A549 (cell line): ENCODE data around the gene BOD1L1. TPM values are rescaled to one million over a fixed set of nuclear protein-coding genes. Genes with fewer than 3 reads are reported as not detected.

Source experiments
- ATAC-seq, 2 experiments: fragments of 200-7000 bp in 1 of 2; fragments of >200 bp in 1 of 2; cut with Nextera tagmentation in 1 of 2; cut with Tn5 transposase in 1 of 2; 3 replicates each; pipeline versions ENCODE4 v1.8.0 to v1.9.1; 2018 to 2020; ENCODE audit warnings: mild to moderate bottlenecking in 1 of 2, moderate library complexity in 1 of 2
- CTCF ChIA-PET: fragments of 300-600 bp; sonication (Branson Sonifier 250); formaldehyde crosslinking; extraction: SDS; loops from one replicate; lab custom pipeline; 2021; ENCODE audit warnings: antibody characterized with exemption, inconsistent platforms; lab: Yijun Ruan, JAX
- POLR2A ChIA-PET: fragments of 350-600 bp; formaldehyde crosslinking; extraction: SDS; loops from one replicate; lab custom pipeline; 2021; ENCODE audit warnings: antibody characterized with exemption, inconsistent platforms; lab: Yijun Ruan, JAX
- DNase-seq, 2 experiments: peaks; one replicate each; pipeline versions ENCODE4 v3.0.0 to v3.0.0-alpha.2; 2011 to 2016; ENCODE audit warnings: low read depth in 1 of 2, low spot score in 1 of 2
- FAIRE-seq: peaks from 2 replicates; lab custom pipeline; 2011; peaks lifted over from hg19 to GRCh38; lab: Jason Lieb, UNC
- H3K27ac ChIP-seq, 2 experiments: fragments of >200 bp; sonication (Bioruptor Twin); formaldehyde crosslinking; 3 replicates each; pipeline ENCODE4 v1.5.1; 2016 to 2017
- H3K4me1 ChIP-seq: fragments of >200 bp; sonication (Bioruptor Twin); formaldehyde crosslinking; 3 replicates; pipeline ENCODE4 v1.6.1; 2016
- H3K4me2 ChIP-seq: fragments of >200 bp; sonication (Bioruptor Twin); formaldehyde crosslinking; 3 replicates; pipeline ENCODE4 v1.6.1; 2016
- H3K4me3 ChIP-seq: fragments of >200 bp; sonication (Bioruptor Twin); formaldehyde crosslinking; 3 replicates; pipeline ENCODE4 v1.5.1; 2016
- H3K9me3 ChIP-seq: fragments of >200 bp; sonication (Bioruptor Twin); formaldehyde crosslinking; 3 replicates; pipeline ENCODE4 v1.6.1; 2016
- CBX8 ChIP-seq: fragments of 200-600 bp; sonication (generic); IDR thresholded peaks from 2 replicates; pipeline ENCODE4 v1.6.1; 2016
- CEBPB ChIP-seq, 2 experiments: fragments of >200 bp in 1 of 2; sonication (Bioruptor Twin) in 1 of 2; formaldehyde crosslinking in 1 of 2; IDR thresholded peaks; 2 replicates each; pipeline ENCODE4 v1.6.1; 2012 to 2016
- CHD2 ChIP-seq: fragments of 150-350 bp; IDR thresholded peaks from 2 replicates; pipeline ENCODE4 v1.6.1; 2014; ENCODE audit warnings: low read length; ENCODE audit not compliant: partially characterized antibody
- EHF ChIP-seq: fragments of 250-450 bp; sonication (Bioruptor Pico); IDR thresholded peaks from 2 replicates; pipeline ENCODE4 v1.5.0; 2020; ENCODE audit warnings: mild to moderate bottlenecking
- EP300 ChIP-seq, 2 experiments: fragments of >200 bp; sonication (Bioruptor Twin); formaldehyde crosslinking; IDR thresholded peaks; 2 replicates in 1 of 2; 3 replicates in 1 of 2; pipeline ENCODE4 v1.6.1; 2016 to 2017
- ESRRA ChIP-seq: fragments of 150-350 bp; IDR thresholded peaks from 2 replicates; pipeline ENCODE4 v1.6.1; 2014; ENCODE audit warnings: mild to moderate bottlenecking, low read length, borderline replicate concordance
- HOXA7 ChIP-seq: fragments of 250-450 bp; sonication (Bioruptor Pico); IDR thresholded peaks from 2 replicates; pipeline ENCODE4 v1.5.0; 2020; ENCODE audit warnings: mild to moderate bottlenecking, moderate library complexity
- HOXB13 ChIP-seq: fragments of 250-450 bp; sonication (Bioruptor Pico); IDR thresholded peaks from 2 replicates; pipeline ENCODE4 v1.5.0; 2020; ENCODE audit warnings: low read depth, mild to moderate bottlenecking, moderate library complexity
- HOXB5 ChIP-seq: fragments of 250-450 bp; sonication (Bioruptor Pico); IDR thresholded peaks from 2 replicates; pipeline ENCODE4 v1.5.0; 2020; ENCODE audit warnings: mild to moderate bottlenecking, moderate library complexity
- JUN ChIP-seq, 2 experiments: fragments of >200 bp; sonication (Bioruptor Twin); formaldehyde crosslinking; IDR thresholded peaks; 2 replicates in 1 of 2; 3 replicates in 1 of 2; pipeline ENCODE4 v1.6.1; 2016 to 2017
- JUNB ChIP-seq: fragments of >200 bp; sonication (Bioruptor Twin); formaldehyde crosslinking; IDR thresholded peaks from 2 replicates; pipeline ENCODE4 v1.6.1; 2016
- MAFK ChIP-seq: fragments of 450-650 bp; IDR thresholded peaks from 2 replicates; pipeline ENCODE4 v1.6.1; 2014; ENCODE audit not compliant: partially characterized antibody
- NPAS2 ChIP-seq: fragments of 250-450 bp; sonication (Bioruptor Pico); IDR thresholded peaks from 2 replicates; pipeline ENCODE4 v1.8.0; 2022; ENCODE audit warnings: mild to moderate bottlenecking, moderate library complexity, borderline replicate concordance
- NR3C1 ChIP-seq: fragments of >200 bp; sonication (Bioruptor Twin); formaldehyde crosslinking; IDR thresholded peaks from 3 replicates; pipeline ENCODE4 v1.6.1; 2017
- PHF8 ChIP-seq: fragments of 200-600 bp; sonication (generic); IDR thresholded peaks from 2 replicates; pipeline ENCODE4 v1.6.1; 2016; ENCODE audit warnings: low read depth, mild to moderate bottlenecking, antibody characterized with exemption, moderate library complexity, borderline replicate concordance
- RCOR1 ChIP-seq: fragments of 150-350 bp; IDR thresholded peaks from 2 replicates; pipeline ENCODE4 v1.6.1; 2014; ENCODE audit warnings: antibody characterized with exemption, low read length, low read depth
- RNF2 ChIP-seq: fragments of 200-600 bp; sonication (generic); IDR thresholded peaks from 2 replicates; pipeline ENCODE4 v1.6.1; 2016; ENCODE audit warnings: low read depth, mild to moderate bottlenecking, antibody characterized with exemption, moderate library complexity, borderline replicate concordance
- SREBF2 ChIP-seq: fragments of 450-650 bp; IDR thresholded peaks from 2 replicates; pipeline ENCODE4 v1.6.1; 2014; ENCODE audit warnings: mild to moderate bottlenecking, moderate library complexity
- TFCP2L1 ChIP-seq: fragments of 250-450 bp; sonication (Bioruptor Pico); IDR thresholded peaks from 2 replicates; pipeline ENCODE4 v1.5.0; 2021; ENCODE audit warnings: mild to moderate bottlenecking
- ZC3H11A ChIP-seq: fragments of 450-650 bp; IDR thresholded peaks from 2 replicates; pipeline ENCODE4 v1.6.1; 2014; ENCODE audit warnings: antibody characterized with exemption, mild to moderate bottlenecking
- ZSCAN20 ChIP-seq: fragments of 250-450 bp; sonication (Bioruptor Pico); IDR thresholded peaks from 2 replicates; pipeline ENCODE4 v1.8.0; 2022; ENCODE audit warnings: mild to moderate bottlenecking, moderate library complexity
- WGBS: methylation state at CpG from one replicate; pipeline ENCODE4 v1.1.6; 2017; ENCODE audit errors: missing lambda C conversion rate; 5-methylcytosine and 5-hydroxymethylcytosine counted together
- polyA plus RNA-seq, 4 experiments: library from polyadenylated mRNA; depleted of rRNA in 3 of 4; stranded (reverse); fragments of >200 nt; fragmentation: RNase III in 1 of 4; extraction: RNeasy Plus Mini Kit Qiagen cat#74134 plus additional on column Dnase treatment in 1 of 4; gene quantifications; 2 replicates in 3 of 4; 3 replicates in 1 of 4; pipeline ENCODE4 v1.2.3, GENCODE V29; 2011 to 2017
- TF ChIP-seq, protein P1 (sequence below): fragments of 250-450 bp; sonication (Bioruptor Pico); IDR thresholded peaks from 2 replicates; pipeline ENCODE4 v1.5.0; 2021; ENCODE audit warnings: mild to moderate bottlenecking, moderate library complexity, borderline replicate concordance
- TF ChIP-seq, protein P2 (sequence below): IDR thresholded peaks from 2 replicates; pipeline ENCODE4 v1.6.1; 2012
- TF ChIP-seq, protein P3 (sequence below): fragments of >200 bp; sonication (Bioruptor Twin); formaldehyde crosslinking; IDR thresholded peaks from 2 replicates; pipeline ENCODE4 v1.6.1; 2016
- TF ChIP-seq, protein P4 (sequence below): IDR thresholded peaks from 2 replicates; pipeline ENCODE4 v1.6.1; 2012; ENCODE audit warnings: low read depth, borderline replicate concordance
- TF ChIP-seq, protein P5 (sequence below): fragments of 450-650 bp; IDR thresholded peaks from 2 replicates; pipeline ENCODE4 v1.6.1; 2014; ENCODE audit warnings: antibody characterized with exemption
- TF ChIP-seq, protein P6 (sequence below): IDR thresholded peaks from 2 replicates; pipeline ENCODE4 v1.6.1; 2012

BOD1L1 gene
- polyA plus RNA-seq, 2 of the 4 experiments (the other 2 are of a cell fraction): 16.4 to 27.7 TPM

DNA sequence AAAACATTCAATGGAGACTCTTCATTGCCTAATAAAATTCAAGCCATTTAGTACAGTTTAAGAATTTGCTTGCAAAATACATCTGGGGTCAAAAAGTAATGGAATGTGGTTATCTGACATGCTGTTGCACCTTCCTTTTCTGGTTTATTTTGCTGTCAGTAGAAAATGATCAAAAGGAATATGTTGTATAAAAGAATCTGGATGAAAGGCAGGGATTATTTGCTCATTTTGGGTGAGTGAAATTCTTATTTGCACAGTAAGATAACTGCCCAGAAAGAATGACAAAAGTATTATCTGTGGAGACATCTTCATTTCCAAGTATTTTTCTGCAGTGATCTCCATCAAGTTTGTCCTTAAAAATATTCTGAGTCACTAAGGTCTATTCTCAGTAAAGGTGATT, 30.4 kb downstream of the BOD1L1 start (continued):
- TF ChIP-seq, protein P1, sequence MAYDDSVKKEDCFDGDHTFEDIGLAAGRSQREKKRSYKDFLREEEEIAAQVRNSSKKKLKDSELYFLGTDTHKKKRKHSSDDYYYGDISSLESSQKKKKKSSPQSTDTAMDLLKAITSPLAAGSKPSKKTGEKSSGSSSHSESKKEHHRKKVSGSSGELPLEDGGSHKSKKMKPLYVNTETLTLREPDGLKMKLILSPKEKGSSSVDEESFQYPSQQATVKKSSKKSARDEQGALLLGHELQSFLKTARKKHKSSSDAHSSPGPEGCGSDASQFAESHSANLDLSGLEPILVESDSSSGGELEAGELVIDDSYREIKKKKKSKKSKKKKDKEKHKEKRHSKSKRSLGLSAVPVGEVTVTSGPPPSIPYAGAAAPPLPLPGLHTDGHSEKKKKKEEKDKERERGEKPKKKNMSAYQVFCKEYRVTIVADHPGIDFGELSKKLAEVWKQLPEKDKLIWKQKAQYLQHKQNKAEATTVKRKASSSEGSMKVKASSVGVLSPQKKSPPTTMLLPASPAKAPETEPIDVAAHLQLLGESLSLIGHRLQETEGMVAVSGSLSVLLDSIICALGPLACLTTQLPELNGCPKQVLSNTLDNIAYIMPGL (CRISPR knock-in tag): no peak
- peak; percentile 42 to 58; a peak in 2 of 5 replicates for TF ChIP-seq JUN (IDR thresholded peaks at IDR 0.05)
- no peak for TF ChIP-seq RNF2
- TF ChIP-seq HOXB13 (CRISPR knock-in tag): no peak
- TF ChIP-seq, protein P2, sequence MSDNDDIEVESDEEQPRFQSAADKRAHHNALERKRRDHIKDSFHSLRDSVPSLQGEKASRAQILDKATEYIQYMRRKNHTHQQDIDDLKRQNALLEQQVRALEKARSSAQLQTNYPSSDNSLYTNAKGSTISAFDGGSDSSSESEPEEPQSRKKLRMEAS: no peak
- TF ChIP-seq, protein P3, sequence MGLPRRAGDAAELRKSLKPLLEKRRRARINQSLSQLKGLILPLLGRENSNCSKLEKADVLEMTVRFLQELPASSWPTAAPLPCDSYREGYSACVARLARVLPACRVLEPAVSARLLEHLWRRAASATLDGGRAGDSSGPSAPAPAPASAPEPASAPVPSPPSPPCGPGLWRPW: peak; percentile 22; the same call in 1 of the 2 replicates
- no peak for TF ChIP-seq ZC3H11A
- no peak for TF ChIP-seq HOXA7
- no peak for TF ChIP-seq TFCP2L1 (CRISPR knock-in tag)
- no peak for TF ChIP-seq MAFK
- TF ChIP-seq, protein P4, sequence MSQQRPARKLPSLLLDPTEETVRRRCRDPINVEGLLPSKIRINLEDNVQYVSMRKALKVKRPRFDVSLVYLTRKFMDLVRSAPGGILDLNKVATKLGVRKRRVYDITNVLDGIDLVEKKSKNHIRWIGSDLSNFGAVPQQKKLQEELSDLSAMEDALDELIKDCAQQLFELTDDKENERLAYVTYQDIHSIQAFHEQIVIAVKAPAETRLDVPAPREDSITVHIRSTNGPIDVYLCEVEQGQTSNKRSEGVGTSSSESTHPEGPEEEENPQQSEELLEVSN: no peak

DNA sequence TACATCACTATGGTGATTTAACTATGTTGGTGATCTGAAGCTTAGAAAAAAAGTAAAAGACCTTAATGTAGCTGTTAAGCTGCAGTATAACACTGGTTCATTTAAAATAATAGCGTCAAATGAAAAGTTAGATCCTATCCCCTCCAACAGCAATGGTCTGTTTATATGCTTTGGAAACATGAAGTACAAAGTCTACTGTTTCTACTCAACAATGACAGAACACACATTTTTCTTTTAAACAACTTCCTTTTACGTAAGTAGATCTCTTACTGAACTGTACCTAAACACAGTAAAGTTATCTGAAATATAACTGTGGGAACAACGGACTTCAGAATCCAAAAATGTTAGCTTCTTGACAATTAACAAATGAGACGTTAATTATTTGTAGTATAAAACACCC, 35.3 kb downstream of the BOD1L1 start:
- Histone ChIP-seq H3K4me2 (no peak overlapping the region), H3K4me3 (no peak overlapping the region), H3K27ac (no peak overlapping the region), H3K4me1 (peaks cover 15% of the 10 kb centered on the region), H3K9me3 (no peaks in the 10 kb centered on the region)
- ATAC-seq (no peak), FAIRE-seq (no peak), DNase-seq (no peak)
- TF ChIP-seq NR3C1: no peak
- no peak for TF ChIP-seq HOXA7
- no peak for TF ChIP-seq PHF8
- TF ChIP-seq, protein P5, sequence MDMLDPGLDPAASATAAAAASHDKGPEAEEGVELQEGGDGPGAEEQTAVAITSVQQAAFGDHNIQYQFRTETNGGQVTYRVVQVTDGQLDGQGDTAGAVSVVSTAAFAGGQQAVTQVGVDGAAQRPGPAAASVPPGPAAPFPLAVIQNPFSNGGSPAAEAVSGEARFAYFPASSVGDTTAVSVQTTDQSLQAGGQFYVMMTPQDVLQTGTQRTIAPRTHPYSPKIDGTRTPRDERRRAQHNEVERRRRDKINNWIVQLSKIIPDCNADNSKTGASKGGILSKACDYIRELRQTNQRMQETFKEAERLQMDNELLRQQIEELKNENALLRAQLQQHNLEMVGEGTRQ: no peak
- no peak for TF ChIP-seq EHF (CRISPR knock-in tag)
- TF ChIP-seq ZSCAN20 (CRISPR knock-in tag): no peak
- TF ChIP-seq SREBF2: no peak
- no peak for TF ChIP-seq CHD2
- WGBS: 91% methylated on average over 4 of the region's 4 CpGs
- ChIA-PET CTCF (no interaction called here), POLR2A (no interaction called here)

DNA sequence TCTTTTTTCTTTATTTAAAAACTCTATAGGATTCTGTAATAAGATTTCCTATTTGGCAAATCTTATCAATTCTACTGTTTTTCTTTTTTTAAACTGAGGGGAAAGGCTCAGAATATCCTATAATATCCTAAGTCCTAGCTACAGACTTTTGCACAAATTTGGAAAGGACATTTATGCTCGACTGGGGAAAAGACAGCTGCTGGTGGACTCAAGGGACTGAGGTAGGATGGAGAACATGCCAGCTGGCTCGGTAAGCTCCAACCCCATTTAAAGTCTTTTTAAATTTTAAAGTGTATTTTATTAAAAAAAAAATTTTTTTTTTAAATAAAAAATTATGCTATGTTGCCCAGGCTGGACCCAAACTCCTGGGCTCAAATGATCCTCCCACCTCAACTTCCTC, 36.8 kb downstream of the BOD1L1 start:
- CTCF ChIA-PET: interaction anchor here (1.1 kb wide), 1 partner anchor 10 kb away, joined by 3 read pairs; no protein-coding TSS in a partner anchor
- POLR2A ChIA-PET: no interaction called here

DNA sequence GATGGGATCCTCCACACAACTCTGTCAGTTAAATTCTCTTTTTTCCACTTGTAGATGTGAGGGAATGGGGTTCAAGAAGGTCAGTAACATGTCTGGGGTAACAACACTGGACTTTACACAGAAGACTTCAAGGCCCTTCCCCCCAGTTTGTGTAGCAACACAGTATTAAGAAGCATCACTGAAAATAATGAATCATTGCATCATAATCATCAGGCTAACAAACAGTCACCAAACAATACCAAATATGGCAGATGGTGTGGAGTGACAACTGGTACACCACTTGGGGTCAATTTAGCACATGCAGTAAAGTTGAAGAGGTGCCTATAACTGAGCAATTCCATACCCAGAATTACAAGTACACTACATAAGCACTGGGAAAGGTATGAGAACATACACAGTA, 38.6 kb downstream of the BOD1L1 start:
- no peaks in the 10 kb centered on the region for H3K9me3 ChIP-seq
- no peaks in the 10 kb centered on the region for H3K4me1 ChIP-seq
- FAIRE-seq: no peak
- H3K4me3 ChIP-seq: no peak overlapping the region
- no peak overlapping the region for H3K27ac ChIP-seq
- CTCF ChIA-PET: no interaction called here
- POLR2A ChIA-PET: no interaction called here
- ATAC-seq: no peak
- DNase-seq: no peak
- no peak overlapping the region for H3K4me2 ChIP-seq
- TF ChIP-seq EP300 (IDR thresholded peaks at IDR 0.05) (no peak), ESRRA (no peak), NPAS2 (no peak), ZC3H11A (no peak), HOXB5 (CRISPR knock-in tag) (no peak), ZSCAN20 (CRISPR knock-in tag) (no peak), RNF2 (no peak), RCOR1 (no peak), JUNB (no peak), CBX8 (no peak)
- TF ChIP-seq, protein P1 (CRISPR knock-in tag): no peak
- TF ChIP-seq, protein P4: no peak
- TF ChIP-seq, protein P6, sequence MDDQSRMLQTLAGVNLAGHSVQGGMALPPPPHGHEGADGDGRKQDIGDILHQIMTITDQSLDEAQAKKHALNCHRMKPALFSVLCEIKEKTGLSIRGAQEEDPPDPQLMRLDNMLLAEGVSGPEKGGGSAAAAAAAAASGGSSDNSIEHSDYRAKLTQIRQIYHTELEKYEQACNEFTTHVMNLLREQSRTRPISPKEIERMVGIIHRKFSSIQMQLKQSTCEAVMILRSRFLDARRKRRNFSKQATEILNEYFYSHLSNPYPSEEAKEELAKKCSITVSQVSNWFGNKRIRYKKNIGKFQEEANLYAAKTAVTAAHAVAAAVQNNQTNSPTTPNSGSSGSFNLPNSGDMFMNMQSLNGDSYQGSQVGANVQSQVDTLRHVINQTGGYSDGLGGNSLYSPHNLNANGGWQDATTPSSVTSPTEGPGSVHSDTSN: no peak

More for the DNA sequence above, 36.8 kb downstream of the BOD1L1 start:
- no peak for TF ChIP-seq CEBPB (IDR thresholded peaks at IDR 0.05)
- ATAC-seq: no peak
- Histone ChIP-seq H3K9me3 (no peaks in the 10 kb centered on the region), H3K4me1 (peaks cover under 1% of the 10 kb centered on the region; the same call in 1 of the 3 replicates), H3K4me3 (no peak overlapping the region), H3K27ac (no peak overlapping the region), H3K4me2 (no peak overlapping the region)
- DNase-seq: no peak
- no peak for FAIRE-seq
- whole genome bisulfite sequencing: 97% methylated on average over 2 of the region's 2 CpGs
